ENCODE results near the gene ZNF530. TPM values are rescaled to one million over a fixed set of nuclear protein-coding genes. Genes with fewer than 3 reads are reported as not detected.
A peak's percentile ranks its signal among the peaks of the same experiment; 100 is the strongest.

Gene ZNF530
- 3.5 TPM for total RNA-seq
- polyA plus RNA-seq (ENCODE audit: insufficient read depth, low read depth, low replicate concordance), result 1.1 TPM
- long read RNA-seq, donor 1, full-length matches to known transcripts, result 2 of 2 reads
- long read RNA-seq, donor 1, partial matches to known transcripts, result 0 of 2 reads
- long read RNA-seq, donor 1, other reads (novel, unspliced or antisense), result 0 of 2 reads
- long read RNA-seq, donor 2, full-length matches to known transcripts, result 2 of 2 reads
- long read RNA-seq, donor 2, partial matches to known transcripts, result 0 of 2 reads
- long read RNA-seq, donor 2, other reads (novel, unspliced or antisense), result 0 of 2 reads
- long read RNA-seq, donor 3, full-length matches to known transcripts, result 1 of 1 reads
- long read RNA-seq, donor 3, partial matches to known transcripts, result 0 of 1 reads
- long read RNA-seq, donor 3, other reads (novel, unspliced or antisense), result 0 of 1 reads
- long read RNA-seq, donor 4, full-length matches to known transcripts, result 2 of 2 reads
- long read RNA-seq, donor 4, partial matches to known transcripts, result 0 of 2 reads
- long read RNA-seq, donor 4, other reads (novel, unspliced or antisense), result 0 of 2 reads
- long read RNA-seq, donor 5, full-length matches to known transcripts, result 1 of 1 reads
- long read RNA-seq, donor 5, partial matches to known transcripts, result 0 of 1 reads
- long read RNA-seq, donor 5, other reads (novel, unspliced or antisense), result 0 of 1 reads
- long read RNA-seq, donor 6, full-length matches to known transcripts, result 3 of 3 reads
- long read RNA-seq, donor 6, partial matches to known transcripts, result 0 of 3 reads
- long read RNA-seq, donor 6, other reads (novel, unspliced or antisense), result 0 of 3 reads
- long read RNA-seq, donor 7, partial matches to known transcripts, result 0 of 3 reads
- long read RNA-seq, donor 7, other reads (novel, unspliced or antisense), result 3 of 3 reads
- long read RNA-seq, donor 8, partial matches to known transcripts, result 0 of 2 reads
- long read RNA-seq, donor 8, other reads (novel, unspliced or antisense), result 0 of 2 reads
- long read RNA-seq, donor 9, full-length matches to known transcripts, result 1 of 1 reads
- long read RNA-seq, donor 9, partial matches to known transcripts, result 0 of 1 reads
- long read RNA-seq, donor 9, other reads (novel, unspliced or antisense), result 0 of 1 reads
- long read RNA-seq, donor 10, full-length matches to known transcripts, result 3 of 3 reads
- long read RNA-seq, donor 10, partial matches to known transcripts, result 0 of 3 reads
- long read RNA-seq, donor 10, other reads (novel, unspliced or antisense), result 0 of 3 reads

DNA sequence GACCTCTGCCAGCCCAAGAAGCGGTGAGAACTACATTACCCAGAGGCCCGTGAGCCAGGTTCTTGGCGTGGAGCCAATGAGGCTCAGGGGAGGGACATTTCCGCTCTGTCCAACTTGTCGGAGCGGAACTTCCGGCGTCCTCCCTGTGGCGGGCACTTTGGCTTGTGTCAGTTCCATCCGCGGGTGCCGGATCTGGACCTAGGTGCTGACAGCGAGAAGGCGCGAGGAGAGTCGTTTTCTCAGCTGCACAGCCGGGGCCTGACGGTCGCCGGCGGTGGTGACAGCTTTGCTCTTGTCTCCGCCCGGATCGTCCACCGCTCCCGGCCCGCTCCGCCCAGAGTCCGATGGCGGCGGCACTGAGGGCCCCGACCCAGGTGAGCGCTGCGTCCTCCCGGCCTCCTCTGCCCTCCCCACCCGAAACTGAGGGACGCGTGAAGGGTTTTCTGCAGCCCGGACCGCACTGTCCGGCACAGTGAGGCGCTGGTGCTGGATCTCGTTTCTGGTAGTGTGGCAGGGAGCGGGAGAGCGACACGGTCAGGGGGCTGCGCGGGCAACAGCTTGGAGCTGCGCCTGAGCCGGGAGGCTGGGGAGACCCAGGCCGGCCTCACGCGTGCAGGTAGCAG is at the start of gene ZNF530:
Gene ZNF530 (plus strand): TSS at position 125 of the 623 bp plus-strand sequence. CDS start 4,461 bp downstream, outside the sequence.
- FAIRE-seq, result no peak
- Histone ChIP-seq H3K9me3 (ENCODE audit: control insufficient read depth in 2 of 3, insufficient read depth in 1 of 3, low read length in 3 of 3) (peaks cover 0 to 6% (median 0%) of the 10 kb centered on the region in 3 donors), H3K27me3 (ENCODE audit: control insufficient read depth, insufficient read depth, low read length) (no peaks in the 10 kb centered on the region), H3K36me3 (ENCODE audit: control insufficient read depth in 2 of 3, insufficient read depth in 3 of 3, low read length in 3 of 3) (peaks cover 0 to 2% (median under 1%) of the 10 kb centered on the region in 3 donors), H3K27ac (ENCODE audit: low read depth in 2 of 2, low read length in 2 of 2) (peak within 1 kb of the TSS in 1 of 2 donors; percentile 26), H3K9ac (ENCODE audit: low read length in 3 of 3) (peak within 1 kb of the TSS in 2 of 3 donors; percentile 44 to 56), H3K4me3 (ENCODE audit: low read length in 3 of 3) (peak within 1 kb of the TSS; percentile 55 to 80 (median 80)), H3K4me1 (ENCODE audit: control insufficient read depth in 2 of 3, insufficient read depth in 2 of 3, low read depth in 1 of 3, low read length in 3 of 3) (peaks cover 0 to 9% (median 6%) of the 10 kb centered on the region in 3 donors)
- TF ChIP-seq, protein P1, sequence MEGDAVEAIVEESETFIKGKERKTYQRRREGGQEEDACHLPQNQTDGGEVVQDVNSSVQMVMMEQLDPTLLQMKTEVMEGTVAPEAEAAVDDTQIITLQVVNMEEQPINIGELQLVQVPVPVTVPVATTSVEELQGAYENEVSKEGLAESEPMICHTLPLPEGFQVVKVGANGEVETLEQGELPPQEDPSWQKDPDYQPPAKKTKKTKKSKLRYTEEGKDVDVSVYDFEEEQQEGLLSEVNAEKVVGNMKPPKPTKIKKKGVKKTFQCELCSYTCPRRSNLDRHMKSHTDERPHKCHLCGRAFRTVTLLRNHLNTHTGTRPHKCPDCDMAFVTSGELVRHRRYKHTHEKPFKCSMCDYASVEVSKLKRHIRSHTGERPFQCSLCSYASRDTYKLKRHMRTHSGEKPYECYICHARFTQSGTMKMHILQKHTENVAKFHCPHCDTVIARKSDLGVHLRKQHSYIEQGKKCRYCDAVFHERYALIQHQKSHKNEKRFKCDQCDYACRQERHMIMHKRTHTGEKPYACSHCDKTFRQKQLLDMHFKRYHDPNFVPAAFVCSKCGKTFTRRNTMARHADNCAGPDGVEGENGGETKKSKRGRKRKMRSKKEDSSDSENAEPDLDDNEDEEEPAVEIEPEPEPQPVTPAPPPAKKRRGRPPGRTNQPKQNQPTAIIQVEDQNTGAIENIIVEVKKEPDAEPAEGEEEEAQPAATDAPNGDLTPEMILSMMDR (IDR thresholded peaks at IDR 0.05; ENCODE audit: borderline replicate concordance, extremely low read depth, insufficient read depth), result no peak
- intact Hi-C loops (cut with DNase I), result no loop called here
- peak; percentile 94 to 98 (median 97) for DNase-seq

- FAIRE-seq (no peak), DNase-seq (no peak)
- Histone ChIP-seq H3K4me1 (ENCODE audit: control insufficient read depth in 2 of 3, insufficient read depth in 2 of 3, low read depth in 1 of 3, low read length in 3 of 3) (no peaks in the 10 kb centered on the region), H3K4me3 (ENCODE audit: low read length in 3 of 3) (peak overlapping the region in 1 of 3 donors; percentile 6), H3K27ac (ENCODE audit: low read depth in 2 of 2, low read length in 2 of 2) (no peak overlapping the region), H3K9ac (ENCODE audit: low read length in 3 of 3) (no peak overlapping the region), H3K27me3 (ENCODE audit: control insufficient read depth, insufficient read depth, low read length) (no peaks in the 10 kb centered on the region), H3K9me3 (ENCODE audit: control insufficient read depth in 2 of 3, insufficient read depth in 1 of 3, low read length in 3 of 3) (peaks cover 16 to 67% (median 19%) of the 10 kb centered on the region in 3 donors), H3K36me3 (ENCODE audit: control insufficient read depth in 2 of 3, insufficient read depth in 3 of 3, low read length in 3 of 3) (peaks cover 39 to 75% (median 55%) of the 10 kb centered on the region in 3 donors)
- intact Hi-C loops (cut with DNase I), result no loop called here
- TF ChIP-seq, protein P1 (IDR thresholded peaks at IDR 0.05; ENCODE audit: borderline replicate concordance, extremely low read depth, insufficient read depth), result no peak
Measured at GRCh38 chr19:57552432-57552831, 47.3 kb upstream of the ZNF530 start.

GRCh38 chr19:57557659-57558058 is 42.0 kb upstream of the ZNF530 start:
- TF ChIP-seq, protein P1 (IDR thresholded peaks at IDR 0.05; ENCODE audit: borderline replicate concordance, extremely low read depth, insufficient read depth), result no peak
- no peak overlapping the region for H3K9ac ChIP-seq (ENCODE audit: low read length in 3 of 3)
- H3K27me3 ChIP-seq (ENCODE audit: control insufficient read depth, insufficient read depth, low read length), result no peaks in the 10 kb centered on the region
- DNase-seq (no peak), FAIRE-seq (no peak)
- H3K4me1 ChIP-seq (ENCODE audit: control insufficient read depth in 2 of 3, insufficient read depth in 2 of 3, low read depth in 1 of 3, low read length in 3 of 3), result peaks cover 5 to 15% (median 11%) of the 10 kb centered on the region in 3 donors
- H3K27ac ChIP-seq (ENCODE audit: low read depth in 2 of 2, low read length in 2 of 2), result no peak overlapping the region
- H3K4me3 ChIP-seq (ENCODE audit: low read length in 3 of 3), result peak overlapping the region in 1 of 3 donors; percentile 96
- intact Hi-C loops (cut with DNase I), result no loop called here
- H3K9me3 ChIP-seq (ENCODE audit: control insufficient read depth in 2 of 3, insufficient read depth in 1 of 3, low read length in 3 of 3), result peaks cover 5 to 17% (median 5%) of the 10 kb centered on the region in 3 donors
- peaks cover 15 to 35% (median 19%) of the 10 kb centered on the region in 3 donors for H3K36me3 ChIP-seq (ENCODE audit: control insufficient read depth in 2 of 3, insufficient read depth in 3 of 3, low read length in 3 of 3)
